GM19238 (cell line): ENCODE measurements around the gene SH3RF3.
A peak's percentile ranks its signal among the peaks of the same experiment; 100 is the strongest.

Experiments
- DNase-seq: peaks from one replicate; pipeline ENCODE4 v3.0.0; 2011; ENCODE audit warnings: low spot score; ENCODE audit not compliant: insufficient read length

The SH3RF3 gene

DNA sequence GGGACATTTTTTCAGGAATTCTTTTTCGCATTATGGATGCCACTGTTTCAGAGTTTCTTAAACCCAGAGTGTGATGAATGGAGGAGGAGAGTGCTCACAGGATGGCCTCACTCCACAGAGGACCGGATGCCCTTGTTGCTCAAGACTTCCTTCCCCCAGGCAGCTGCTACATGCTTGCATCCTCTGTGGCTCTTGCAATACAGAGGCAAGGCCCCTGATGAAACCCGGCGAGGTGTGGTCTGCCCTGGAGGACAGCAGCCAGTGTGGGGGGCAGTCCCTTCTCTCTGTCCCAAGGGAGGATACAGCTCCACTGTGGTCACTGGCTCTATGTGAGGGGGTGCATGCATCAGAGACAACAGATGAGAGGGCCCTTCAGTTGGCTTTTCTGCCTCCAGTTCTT lies 109.6 kb downstream of the SH3RF3 start:
- DNase-seq = peak; percentile 58

DNA sequence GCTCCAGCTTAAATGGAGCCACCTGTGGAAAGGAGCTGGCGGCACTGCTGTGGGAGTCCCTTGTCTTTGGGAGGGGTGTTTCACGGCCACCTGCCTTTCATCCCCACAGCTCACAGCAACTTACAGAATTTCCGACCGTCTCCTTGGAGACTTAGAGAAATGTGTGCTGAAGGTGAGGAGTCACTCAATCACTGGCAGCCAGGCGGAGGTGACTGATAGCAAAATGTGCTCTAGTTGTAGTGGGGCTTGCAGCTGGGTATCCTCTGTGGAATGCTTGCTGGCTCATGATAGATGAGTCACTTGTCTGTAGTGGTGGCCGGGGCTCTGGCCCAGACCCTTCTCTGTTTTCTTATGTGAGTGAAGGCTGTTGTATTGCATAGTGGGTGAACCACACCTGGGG lies 110.7 kb downstream of the SH3RF3 start:
- DNase-seq = no peak

DNA sequence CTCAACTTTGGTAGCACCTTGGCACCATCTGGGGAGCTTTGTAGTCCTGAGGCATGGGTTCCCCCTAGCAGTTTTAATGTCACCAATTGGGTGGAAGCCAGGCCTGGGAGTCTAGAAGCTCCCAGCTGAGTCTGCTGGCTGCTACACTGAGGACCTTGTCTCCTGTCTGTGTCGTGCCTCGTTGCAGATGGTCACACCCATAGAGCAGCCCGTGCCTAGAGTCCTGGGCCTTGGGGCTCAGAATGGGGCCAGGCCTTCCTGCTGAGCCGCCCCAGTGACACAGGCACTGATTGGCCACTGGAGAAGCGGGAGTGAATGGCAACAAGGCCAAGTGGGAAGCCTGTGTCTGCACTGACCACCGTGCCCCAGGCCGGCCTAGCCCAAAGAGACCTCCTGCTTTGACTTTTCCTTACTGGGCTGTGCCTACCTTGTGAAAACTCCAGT lies 113.2 kb downstream of the SH3RF3 start:
- no peak for DNase-seq

DNA sequence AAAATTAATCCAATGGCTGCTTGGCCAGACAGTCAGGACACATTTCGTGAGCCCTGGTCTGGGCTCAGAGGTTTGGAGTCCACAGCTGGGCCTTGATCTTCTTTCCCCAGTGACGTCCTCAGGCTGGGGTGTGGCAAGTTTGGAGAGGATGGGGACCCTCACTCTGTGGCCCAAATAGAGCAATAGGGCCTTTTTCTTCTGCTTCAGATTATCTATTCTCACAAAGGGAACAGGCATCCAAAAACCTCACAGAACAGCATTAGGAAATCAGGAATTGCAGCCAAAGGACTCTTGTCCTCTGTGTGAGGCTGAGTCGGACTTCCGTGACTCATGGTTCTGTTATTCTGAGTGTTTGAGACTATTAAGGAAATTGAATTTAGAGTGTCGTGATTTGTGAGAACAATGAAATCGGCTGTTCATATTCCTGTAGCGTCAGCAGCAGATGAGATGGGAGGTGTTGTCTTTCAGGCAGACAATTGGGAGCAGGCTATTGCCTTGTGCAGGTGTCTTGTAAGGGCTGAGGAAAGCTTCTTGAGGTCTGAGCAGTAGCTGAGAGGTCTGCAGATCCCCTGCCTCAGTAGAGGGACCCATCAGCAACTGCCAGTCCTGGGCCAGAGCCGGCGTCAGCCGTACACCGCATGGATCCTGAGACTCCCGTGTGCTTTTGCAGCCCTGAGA lies 113.8 kb downstream of the SH3RF3 start:
- DNase-seq = no peak

DNA sequence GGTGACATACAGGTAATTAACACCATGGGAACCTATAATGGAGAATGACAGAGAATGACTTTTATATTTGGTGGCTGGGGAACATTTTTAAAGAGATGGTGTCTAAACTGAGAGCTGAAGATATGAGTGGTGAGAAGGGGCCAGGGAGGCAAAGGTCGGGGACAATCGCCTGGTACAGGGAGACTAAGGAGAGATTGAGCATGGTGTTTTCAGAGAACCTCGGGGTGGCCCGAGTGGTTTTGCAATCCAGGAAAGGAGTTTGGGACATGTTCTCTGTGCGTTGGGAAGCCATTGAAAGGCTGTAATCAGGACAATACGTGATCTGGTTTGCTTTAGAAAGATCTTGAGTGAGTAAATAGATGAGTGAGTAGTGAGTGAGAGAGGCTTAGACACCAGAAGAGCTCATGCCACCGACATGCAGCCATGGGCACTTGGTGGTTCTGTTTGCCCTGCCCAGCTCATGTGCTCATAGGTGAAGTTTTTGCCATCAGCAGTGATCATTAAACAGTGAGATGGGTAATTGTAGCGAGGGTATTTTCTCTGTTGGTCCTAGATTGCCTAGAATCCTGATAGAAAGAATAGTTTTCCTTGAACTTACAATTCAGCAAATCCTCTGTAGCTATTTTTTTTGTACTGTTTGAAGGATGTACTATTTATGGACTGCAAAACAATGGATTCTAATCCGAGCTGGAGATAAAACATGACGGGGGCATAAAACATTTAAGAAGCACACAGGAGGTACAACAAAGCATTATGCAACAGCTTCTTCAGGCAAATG lies 114.7 kb downstream of the SH3RF3 start:
- DNase-seq = no peak

DNA sequence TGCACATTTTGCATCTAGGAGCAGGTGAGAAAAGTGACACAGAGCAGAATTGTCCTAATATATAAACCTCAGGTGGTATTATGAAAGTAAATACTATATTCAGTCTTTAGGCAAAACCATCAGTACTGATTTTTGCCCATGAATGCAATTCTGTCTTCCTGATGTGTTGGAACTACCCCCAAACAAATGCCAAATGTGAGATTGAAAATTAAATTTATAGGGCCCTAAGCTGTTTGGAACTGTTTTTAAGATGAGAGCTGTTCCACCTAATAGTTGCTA lies 115.2 kb downstream of the SH3RF3 start:
- no peak for DNase-seq

DNA sequence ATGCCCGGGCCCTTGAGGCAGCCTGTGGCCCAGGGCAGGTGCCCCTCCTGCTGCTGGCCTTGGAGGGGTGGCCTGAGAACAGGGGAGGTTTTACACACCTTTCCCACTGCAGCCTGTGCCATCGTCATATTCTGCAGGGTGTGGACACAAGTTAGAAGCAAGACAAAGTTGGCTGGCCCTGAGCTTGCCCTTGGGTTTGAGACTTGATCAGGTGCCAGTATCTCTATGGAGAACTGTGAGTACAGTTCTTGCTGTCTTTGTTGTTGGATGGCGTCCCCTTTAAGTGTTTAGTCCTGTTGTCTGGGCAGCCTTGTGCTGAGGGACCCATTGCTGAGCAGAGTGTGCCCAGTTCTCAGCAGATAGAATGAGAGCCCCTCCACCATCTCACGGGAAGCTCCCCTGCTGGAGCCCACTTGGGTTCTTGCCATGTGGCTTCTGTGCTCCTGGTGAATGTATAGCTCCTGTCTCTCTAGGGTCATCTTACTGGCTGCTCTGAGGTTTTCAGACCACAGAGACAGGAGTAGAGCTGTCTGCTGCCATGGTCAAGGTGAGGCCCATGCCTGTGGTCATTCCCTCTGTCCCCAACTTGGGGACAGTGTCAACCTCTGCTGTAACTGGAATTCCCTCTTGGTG lies 115.9 kb downstream of the SH3RF3 start:
- no peak for DNase-seq

DNA sequence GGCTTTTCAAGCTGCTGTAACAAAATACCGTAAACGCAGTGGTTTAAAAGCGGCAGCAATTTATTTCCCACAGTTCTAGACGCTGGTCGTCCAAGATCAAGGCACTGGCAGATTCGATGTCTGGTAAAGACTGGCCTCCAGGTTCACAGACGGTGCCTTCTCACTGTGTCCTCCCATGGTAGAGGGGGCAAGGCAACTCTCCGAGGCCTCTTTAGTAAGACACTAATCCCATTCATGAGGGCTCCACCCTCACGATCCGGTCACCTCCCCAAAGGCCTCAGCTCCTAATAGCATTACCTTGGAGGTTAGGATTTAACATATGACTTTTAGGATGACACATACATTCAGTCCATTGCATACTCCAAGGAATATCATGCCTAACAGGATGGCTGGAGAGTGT lies 117.2 kb downstream of the SH3RF3 start:
- no peak for DNase-seq

DNA sequence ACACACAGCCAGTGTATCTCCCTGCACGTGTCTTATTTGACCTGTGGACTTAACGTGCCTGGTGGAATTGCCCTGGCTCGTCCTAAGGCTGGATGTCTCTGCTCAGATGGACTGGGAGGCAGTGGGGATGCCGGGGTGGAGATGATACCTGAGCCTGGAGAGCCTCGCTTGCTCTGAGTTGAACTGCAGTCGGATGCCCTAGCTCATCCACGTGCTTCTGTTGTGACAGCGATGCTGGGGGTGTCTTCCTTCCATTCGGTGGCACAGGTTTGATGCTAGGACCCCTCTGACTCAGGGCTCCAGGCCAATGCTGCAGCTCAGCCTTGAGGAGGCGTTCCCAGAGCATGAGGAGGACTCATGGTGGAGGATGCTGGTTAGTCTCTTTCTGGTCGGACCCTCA lies 117.6 kb downstream of the SH3RF3 start:
- DNase-seq = no peak

DNA sequence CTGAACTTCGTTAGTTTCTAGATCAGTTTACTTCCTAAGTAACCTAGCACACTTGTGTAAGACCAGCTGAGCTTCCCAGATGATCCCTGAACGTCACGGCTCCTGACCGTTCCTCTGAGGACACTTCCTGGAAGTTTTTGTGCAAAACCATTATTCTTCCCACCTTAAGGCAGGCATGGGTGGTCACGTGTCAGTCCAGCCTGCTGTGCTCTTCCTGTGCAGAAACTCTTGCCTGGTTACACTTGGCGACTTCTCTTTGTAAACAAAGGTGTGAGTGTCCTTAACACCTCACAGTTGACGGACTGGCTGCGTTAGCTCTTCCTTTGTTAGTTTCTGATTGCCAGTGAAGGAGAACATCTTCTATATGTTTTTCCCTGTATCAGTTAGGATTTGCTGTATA lies 118.3 kb downstream of the SH3RF3 start:
- DNase-seq = no peak

DNA sequence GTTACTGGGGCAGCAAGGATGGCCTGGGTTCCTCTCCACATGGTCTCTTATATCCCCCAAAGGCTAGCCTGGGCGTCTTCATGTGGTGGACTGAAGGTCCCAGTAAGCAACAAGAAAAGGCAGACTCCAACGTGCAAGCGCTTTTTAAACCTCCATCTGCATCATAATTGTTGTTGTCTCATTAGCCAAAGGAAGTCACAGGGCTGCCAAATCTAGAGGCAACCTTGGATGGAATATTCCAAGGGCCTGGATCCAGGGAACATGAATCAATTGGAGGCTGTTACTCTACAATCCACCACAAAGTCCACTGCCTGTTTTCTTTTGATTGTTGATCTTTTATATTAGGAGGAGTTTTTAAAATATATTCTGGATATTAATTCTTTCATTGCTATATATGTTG lies 118.8 kb downstream of the SH3RF3 start:
- no peak for DNase-seq

DNA sequence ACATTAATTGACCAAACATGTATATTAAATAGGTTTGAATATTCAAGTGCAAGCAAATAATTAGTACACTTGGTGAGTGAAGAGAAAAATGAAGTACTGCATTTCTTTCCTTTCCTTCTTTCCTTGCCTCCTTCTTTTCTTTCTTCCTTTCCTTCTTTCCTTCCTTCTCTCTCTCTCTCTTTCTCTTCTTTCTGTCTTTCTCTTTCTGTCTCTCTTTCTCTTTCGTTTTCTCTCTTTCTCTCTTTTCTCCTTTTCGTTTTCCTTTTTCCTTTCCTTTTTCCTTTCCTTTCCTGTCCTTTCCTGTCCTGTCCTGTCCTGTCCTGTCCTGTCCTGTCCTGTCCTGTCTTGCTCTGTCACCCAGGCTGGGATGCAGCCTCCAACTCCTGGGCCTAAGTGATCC lies 119.6 kb downstream of the SH3RF3 start:
- DNase-seq = no peak

DNA sequence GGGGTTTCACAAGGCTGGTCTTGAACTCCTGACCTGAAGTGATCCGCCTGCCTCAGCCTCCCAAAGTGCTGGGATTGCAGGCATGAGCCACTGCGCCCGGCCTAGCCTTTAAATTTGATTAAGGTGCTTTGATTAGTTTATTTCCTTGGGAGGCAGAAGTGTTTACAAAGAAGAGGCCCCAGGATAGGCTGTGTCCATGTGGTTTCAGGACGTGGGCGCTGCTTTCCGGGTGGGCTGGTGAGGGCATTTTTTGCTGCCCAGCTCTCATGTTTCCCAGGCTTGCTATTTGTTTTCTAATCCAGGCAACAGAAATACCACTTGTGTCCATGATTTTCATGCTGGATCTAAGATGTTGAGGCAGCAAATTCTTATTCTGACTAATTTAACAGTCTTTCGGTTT lies 124.2 kb downstream of the SH3RF3 start:
- no peak for DNase-seq

DNA sequence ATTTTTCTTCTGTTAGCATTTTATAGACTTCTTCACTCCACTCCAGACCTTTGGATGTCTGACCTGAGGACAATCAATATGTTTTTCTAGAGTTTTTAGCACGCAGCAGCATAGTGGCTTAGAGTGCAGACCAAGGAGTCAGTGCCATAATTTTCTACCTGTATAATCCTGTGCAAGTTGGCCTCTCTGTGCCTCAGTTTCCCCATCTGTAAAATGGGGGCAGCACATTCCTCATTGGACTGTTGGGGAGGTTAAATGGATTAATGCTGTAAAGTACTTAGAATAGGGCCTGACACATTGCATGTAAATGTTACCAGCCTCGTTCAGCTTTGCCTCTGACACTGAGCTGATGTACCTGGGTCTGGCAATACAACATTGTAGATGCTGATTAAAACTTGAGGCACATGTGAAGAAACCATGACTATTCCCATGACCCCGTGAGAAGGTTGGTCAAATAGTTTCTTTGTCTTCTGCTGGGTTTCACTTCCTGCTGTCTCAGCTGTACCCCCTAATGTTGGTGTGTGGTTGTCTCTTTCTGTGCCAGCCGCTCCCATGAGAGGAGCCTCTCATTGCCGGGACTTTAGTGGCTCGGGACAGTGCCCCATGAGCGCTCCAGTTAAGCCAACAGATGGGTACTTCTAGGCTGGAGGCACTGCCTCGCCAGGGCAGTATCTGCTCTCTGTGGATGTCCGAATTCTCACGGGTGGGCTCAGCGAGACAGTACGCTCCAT lies 125.3 kb downstream of the SH3RF3 start:
- DNase-seq = peak; percentile 30

DNA sequence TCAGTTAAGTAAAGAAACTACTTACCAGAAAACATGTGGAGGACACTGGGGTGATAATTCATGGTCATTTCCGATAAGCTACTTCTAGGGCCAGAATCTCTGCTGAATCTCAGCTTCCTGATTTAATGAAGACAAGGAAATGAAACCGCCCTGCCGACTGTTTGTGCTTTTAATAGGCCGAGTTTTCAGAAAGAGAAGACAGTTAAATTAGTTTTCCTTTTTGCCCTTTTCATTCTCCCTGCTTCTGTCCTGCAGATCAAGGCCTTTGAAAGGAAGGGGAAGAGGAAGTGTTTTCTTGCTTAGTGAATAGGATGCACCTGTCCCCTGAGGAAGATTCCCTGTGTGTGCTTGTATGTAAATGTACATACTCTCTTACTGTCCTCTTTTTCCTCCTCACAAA lies 126.6 kb downstream of the SH3RF3 start:
- DNase-seq = no peak

DNA sequence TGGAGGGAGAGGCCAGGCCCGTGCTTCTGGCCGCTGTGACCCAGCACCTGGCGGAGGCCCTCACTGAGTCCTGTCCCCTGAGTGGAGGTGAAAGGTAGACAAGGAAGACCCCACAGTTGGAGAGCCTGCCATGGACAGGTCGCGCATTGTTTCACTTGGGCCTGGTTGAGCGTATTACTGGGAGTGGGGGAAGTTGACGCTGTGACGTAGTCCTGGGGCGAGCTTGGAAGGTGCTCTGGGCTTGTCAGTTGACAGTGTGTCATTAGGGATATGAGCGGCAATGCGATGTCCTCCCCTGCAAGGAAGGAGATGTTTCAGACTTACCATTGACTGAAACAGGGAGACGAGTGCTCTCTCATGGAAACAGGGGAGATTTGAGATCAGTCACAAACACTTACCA lies 127.1 kb downstream of the SH3RF3 start:
- DNase-seq = no peak

DNA sequence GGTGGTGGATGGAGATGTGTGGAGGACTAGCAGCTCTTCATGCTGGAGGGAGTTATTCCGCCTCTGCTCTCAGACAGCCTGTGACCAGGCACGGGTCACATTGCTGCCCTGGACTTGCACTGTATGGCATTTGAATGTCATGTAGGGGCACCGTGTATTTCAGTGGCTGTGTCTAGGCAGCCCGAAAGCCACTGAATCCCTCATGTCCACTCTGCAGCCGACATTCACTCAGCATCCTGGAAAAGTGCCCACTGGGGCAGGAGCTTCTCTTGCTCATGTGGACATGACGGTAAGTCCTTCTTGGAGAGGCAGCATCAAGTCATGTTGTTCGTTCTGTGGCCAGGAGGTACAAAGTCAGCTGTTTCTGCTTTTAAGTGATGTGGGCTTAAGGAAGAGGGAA lies 127.9 kb downstream of the SH3RF3 start:
- DNase-seq = no peak

DNA sequence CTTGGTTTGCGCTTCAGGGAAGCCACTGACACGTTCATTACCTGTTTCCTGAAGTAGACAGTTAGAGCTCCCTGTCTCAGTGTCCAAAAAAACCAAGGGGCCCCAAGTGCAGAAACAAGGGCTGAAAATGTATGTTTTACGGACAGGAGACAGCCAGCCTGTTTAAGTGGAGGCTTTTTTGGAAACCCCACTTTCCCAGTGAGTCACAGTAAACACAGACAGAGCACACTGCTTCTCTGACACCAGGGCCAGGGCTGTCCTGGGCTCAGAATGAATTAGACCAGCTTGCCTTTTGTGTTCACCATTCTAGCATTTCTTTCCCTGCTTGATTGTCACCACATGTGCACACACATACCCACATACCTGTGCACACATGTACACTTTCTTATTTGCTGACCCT lies 128.6 kb downstream of the SH3RF3 start:
- no peak for DNase-seq

DNA sequence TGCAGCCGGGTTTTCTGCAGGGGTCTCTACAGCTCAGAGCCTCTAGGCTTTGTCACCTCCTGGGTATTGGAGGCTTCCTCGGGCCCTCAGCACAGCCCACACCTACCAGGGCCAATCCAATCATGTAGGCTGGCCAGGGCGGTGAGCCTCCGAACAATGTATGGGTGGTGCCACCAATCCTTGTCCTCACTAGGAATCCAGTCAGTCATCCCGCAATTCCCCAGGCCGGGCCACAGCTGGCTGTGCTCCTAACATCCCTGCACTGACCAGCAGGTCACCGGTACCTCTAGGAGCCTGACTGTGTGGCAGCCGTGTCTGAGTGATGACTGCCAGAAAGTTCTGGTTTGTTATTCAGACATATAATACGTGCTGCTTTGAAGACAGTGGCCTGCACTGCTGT lies 129.4 kb downstream of the SH3RF3 start:
- DNase-seq = no peak

DNA sequence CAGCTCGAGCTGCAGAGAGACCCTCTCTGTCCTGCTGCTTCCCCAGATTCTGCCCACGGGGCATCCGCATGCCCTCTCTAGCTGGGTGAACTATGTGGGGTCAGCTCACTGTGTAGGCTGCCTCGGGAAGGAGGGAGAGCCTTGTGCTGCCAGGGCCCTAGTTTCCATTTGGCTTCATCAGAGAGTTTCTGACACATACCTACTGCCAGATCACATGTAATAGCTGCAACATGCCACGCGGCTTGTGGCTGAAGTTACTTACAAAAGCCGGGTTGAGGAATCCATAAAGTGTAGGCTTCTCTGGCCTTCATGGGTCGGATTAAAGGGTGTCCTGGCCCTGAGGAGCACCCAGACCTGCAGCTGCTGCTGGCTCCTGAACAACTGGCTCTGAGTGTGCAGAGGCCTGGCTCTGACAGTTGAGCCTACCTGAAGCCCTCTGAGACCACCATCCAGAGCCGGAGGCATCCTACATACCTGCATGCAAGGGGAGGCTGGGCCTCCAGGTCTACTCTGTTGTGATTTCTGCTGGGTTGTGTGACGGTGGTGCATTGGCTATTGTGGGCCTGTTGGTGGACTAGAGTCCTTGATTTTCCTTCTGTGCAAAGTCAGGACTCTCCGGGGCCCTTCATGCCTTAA lies 130.0 kb downstream of the SH3RF3 start:
- DNase-seq = no peak

DNA sequence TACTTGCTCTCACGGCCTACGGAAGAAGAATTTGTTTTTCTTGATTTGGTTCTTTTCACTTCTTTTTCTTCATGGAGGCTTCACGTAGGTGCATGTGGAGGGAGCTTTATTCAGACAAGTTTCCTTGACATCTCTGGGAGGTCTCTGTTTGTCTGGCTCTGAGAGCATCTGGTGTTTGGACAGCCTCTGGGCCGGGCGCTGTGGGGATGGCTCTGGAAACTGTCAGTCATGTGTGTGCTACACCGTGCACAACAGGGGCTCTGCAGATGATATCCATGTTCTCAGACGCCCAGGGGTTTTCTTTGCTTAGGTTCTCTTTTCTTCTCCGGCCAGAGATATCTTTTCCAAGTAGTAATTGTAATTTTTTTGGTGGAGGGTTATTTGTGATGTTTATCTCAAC lies 130.7 kb downstream of the SH3RF3 start:
- DNase-seq = no peak
